Stimulated activated CD4-positive, alpha-beta T cell treated with anti-CD3 and anti-CD28 coated beads, Interleukin-12 subunit alpha, Interleukin-12 subunit beta, amount 100 ng/mL, for 24 hours (primary cell): ENCODE data around the gene CCNDBP1.
"Not testable (repeated sequence)": the region's sequence is repeated elsewhere in the genome, so short reads cannot be mapped to it uniquely, and the experiment has no call there.

Source experiments
- DNase-seq, 2 experiments: peaks; one replicate each; pipeline ENCODE4 v3.0.0-alpha.2; 2020; ENCODE audit warnings: low read depth in 2 of 2

CCNDBP1 gene

GRCh38 chr15:43214592-43215295 lies 29.5 kb downstream of the CCNDBP1 start:
- DNase-seq = no peak

GRCh38 chr15:43215961-43216360 lies 30.8 kb downstream of the CCNDBP1 start:
- no peak for DNase-seq

- no peak for DNase-seq
Measured at GRCh38 chr15:43218908-43219706, 33.9 kb downstream of the CCNDBP1 start.

- no peak for DNase-seq
Measured at GRCh38 chr15:43219929-43220928, 35.0 kb downstream of the CCNDBP1 start.

GRCh38 chr15:43220991-43221403 lies 35.8 kb downstream of the CCNDBP1 start, which contains the start of gene EPB42:
Gene EPB42, minus strand, starts transcription at chr15:43221018. Its CDS starts 193 bp downstream, at chr15:43220825.
- no peak for DNase-seq

- DNase-seq = no peak
Measured at GRCh38 chr15:43221422-43221821, 36.2 kb downstream of the CCNDBP1 start.

- peak in 1 of 2 experiments; percentile 22 for DNase-seq
Measured at GRCh38 chr15:43225201-43225949, 40.2 kb downstream of the CCNDBP1 start.

GRCh38 chr15:43225950-43226255 lies 40.7 kb downstream of the CCNDBP1 start:
- not testable (repeated sequence) for DNase-seq

GRCh38 chr15:43226436-43227305 lies 41.5 kb downstream of the CCNDBP1 start:
- no peak for DNase-seq

GRCh38 chr15:43229977-43230376 lies 44.8 kb downstream of the CCNDBP1 start:
- no peak for DNase-seq

GRCh38 chr15:43230640-43231115 lies 45.5 kb downstream of the CCNDBP1 start:
- no peak for DNase-seq

GRCh38 chr15:43232289-43232874 lies 47.2 kb downstream of the CCNDBP1 start:
- DNase-seq = no peak

- no peak for DNase-seq
Measured at GRCh38 chr15:43235536-43235935, 50.3 kb downstream of the CCNDBP1 start.

GRCh38 chr15:43237842-43238470 lies 52.8 kb downstream of the CCNDBP1 start:
- DNase-seq = no peak

- no peak for DNase-seq
Measured at GRCh38 chr15:43238671-43239131, 53.5 kb downstream of the CCNDBP1 start.

GRCh38 chr15:43239732-43240491 lies 54.7 kb downstream of the CCNDBP1 start:
- no peak for DNase-seq

- no peak for DNase-seq
Measured at GRCh38 chr15:43241100-43241499, 55.9 kb downstream of the CCNDBP1 start.

- no peak for DNase-seq
Measured at GRCh38 chr15:43242616-43243015, 57.4 kb downstream of the CCNDBP1 start.
